GF-D8 (cell line): ENCODE data around the gene MMP10.
A peak's percentile ranks its signal among the peaks of the same experiment; 100 is the strongest.
"Not testable (repeated sequence)": the region's sequence is repeated elsewhere in the genome, so short reads cannot be mapped to it uniquely, and the experiment has no call there.

Source experiments
- DNase-seq: peaks from one replicate; lab custom pipeline; 2025; lab: John Stamatoyannopoulos, UW

The MMP10 gene

GRCh38 chr11:102783016-102783415 lies 2.6 kb upstream of the MMP10 start:
- no peak for DNase-seq

DNA sequence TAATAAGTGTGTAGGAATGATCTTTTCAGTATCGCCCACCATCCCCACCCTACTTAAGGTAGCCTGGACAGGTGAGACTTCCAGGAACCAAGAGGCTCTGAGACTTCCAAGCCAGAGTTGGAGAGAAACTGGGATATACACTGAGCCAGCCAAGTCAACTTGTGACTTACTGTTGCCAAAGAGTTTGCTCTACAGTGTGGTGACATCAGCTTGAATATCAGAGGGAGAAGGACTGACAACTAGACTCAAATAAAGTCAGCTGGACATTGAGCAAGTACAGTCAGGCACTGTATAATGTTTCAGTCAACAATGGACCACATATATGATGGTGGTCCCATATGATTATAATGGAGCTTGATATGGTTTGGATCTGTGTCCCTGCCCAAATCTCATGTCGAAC lies 1.2 kb upstream of the MMP10 start:
- DNase-seq: no peak

DNA sequence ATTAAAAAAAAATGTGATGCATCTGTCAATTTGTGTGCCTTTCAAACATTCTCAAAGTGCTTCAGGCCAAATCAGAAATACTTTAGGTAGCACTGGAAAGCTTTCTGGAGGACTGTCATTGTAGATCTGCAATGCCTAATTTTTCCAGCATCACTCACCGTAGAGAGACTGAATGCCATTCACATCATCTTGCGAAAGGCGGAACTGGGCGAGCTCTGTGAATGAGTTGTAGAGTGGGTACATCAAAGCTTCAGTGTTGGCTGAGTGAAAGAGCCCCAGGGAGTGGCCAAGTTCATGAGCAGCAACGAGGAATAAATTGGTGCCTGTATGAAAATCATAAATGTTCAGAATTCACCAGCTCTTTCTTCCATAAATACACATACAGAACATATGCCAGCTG lies 4.0 kb downstream of the MMP10 start:
- DNase-seq: no peak

DNA sequence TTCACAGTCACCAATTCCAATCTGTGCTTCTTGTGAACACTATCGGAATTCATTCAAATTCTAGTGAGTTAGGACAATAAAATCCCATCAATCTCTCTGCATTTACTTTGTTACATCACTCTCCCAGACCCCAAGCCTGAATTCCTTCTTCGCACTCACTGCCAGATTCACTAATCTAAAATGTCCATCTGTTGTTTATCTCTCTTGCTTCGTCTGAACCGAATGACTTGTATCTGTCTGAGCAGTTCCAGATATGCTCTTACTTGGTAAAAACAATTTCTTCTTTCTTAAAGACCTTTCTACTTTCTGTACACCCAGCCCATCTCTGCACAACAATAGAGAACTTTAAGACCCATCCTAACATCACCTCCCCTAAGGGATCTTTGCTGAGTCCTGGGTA lies 7.0 kb downstream of the MMP10 start:
- DNase-seq: no peak

DNA sequence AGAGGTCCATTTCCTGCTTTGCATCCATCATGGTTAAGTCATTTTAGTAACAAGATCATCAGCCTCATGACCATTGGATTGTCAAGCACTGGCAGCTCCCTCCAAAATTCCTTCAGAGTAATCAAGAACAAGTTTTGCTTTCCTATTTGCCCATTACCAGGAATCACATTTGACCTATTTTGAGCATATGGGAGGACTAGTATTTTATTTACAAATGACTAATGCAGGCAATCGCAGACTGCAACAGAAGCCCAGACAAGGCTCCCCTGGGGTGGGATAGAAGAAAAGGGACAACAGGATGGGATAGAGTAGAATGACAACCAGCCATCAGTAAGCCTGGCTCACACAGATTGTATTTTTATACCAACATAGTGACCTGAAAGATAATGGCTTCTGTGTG lies 9.1 kb downstream of the MMP10 start:
- no peak for DNase-seq

DNA sequence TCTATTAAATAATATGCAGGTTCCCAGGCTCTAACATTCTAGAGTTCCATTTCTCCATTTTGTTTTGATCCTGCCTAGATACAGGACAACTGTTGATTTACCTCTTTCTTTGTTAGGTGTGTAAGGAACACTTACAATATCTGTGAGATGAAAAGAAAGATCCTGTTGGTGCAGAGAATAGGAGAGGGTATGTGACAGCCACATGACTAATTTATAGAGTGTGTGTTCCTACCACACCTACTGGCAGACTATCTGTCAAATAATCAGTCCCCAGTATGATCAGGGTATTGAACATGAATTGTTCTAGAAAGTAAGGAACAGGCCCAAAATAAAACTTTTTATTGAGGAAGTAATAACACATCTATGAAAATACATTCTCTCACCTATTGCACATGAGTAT lies 10.2 kb downstream of the MMP10 start:
- DNase-seq: no peak

- DNase-seq: no peak
Observed at GRCh38 chr11:102767800-102768199, 12.6 kb downstream of the MMP10 start.

- DNase-seq: no peak
Observed at GRCh38 chr11:102763440-102763839, 17.0 kb downstream of the MMP10 start.

DNA sequence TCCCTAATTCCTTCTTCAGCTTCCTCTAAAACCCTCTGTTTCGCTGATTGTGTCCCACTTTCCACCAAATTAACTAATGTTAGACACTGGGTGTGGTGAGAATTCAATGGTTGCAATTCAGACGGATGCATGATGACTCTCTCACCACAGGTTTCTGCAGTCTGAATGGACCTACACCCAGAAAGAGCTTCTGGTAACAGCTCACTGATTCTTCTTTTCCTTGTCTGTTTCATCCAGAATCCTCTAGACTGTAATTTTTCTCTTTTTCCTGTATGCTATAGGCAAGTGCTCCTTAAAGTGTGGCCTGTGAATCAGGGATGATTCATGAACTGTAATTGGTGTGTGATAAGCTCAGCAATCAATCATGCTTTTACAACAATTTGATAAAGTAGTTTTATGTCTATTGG lies 18.1 kb downstream of the MMP10 start:
- no peak for DNase-seq

DNA sequence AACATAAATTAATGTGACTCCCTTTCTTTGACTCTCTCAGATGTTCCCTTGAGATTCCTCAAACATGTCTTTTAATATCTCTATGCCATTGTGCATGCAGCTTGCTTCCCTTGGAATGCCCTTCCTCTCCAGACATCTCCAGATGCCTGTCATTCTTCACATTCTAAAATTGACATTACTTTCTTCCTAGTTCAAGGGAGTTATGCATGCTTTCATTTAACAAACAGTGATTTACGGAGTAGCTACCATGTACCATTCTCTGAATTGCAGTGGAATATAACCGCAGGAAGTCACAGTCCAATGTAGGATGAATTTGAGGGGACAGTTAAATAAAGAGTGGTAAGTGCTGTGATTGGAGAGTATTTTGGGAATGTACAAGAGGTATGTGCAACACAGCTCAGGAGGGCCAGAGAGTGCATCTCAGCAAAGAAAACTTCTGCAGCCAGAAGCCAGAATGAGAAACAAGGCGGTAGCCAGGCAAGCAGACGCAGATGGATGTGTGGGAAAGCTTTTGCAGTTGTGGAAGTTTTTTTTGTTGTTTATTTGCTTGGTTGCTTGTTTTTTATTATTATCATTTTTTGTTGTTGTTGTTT lies 18.7 kb downstream of the MMP10 start:
- no peak for DNase-seq

DNA sequence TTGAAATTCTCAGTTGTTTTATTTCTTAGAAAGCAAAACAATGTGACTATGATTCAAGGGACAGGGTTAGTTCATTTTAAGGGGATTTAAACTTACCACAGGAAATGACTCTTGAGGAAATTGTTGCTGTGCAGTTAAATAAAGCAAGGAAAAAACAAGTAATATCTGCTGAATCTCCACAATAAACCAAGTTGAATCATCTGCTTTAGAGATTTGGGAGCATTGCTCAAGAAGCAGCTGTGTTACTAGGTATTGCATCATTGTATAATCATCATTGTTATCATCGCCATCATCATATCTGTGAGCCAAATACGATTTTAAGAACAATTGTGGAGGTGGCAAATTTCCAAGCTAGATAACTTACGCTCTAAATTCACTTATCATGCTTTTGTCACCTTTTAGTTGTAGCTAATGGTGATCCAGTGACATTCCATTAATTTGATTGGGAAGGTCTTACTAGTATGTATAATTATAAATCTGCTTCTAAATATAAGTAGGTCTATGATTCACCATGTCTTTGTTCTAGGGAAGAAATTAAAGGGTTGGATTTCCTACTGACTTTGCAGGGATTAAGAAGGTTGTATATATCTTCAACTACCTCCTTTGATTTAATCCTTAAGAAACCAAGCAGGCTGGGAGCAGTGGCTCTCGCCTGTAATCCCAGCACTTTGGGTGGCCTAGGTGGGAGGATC lies 19.9 kb downstream of the MMP10 start:
- DNase-seq: peak; percentile 59

- DNase-seq: peak; percentile 72
Observed at GRCh38 chr11:102757823-102758549, 22.4 kb downstream of the MMP10 start.

GRCh38 chr11:102753267-102753666 lies 27.2 kb downstream of the MMP10 start:
- DNase-seq: no peak

- no peak for DNase-seq
Observed at GRCh38 chr11:102751673-102752072, 28.8 kb downstream of the MMP10 start.

DNA sequence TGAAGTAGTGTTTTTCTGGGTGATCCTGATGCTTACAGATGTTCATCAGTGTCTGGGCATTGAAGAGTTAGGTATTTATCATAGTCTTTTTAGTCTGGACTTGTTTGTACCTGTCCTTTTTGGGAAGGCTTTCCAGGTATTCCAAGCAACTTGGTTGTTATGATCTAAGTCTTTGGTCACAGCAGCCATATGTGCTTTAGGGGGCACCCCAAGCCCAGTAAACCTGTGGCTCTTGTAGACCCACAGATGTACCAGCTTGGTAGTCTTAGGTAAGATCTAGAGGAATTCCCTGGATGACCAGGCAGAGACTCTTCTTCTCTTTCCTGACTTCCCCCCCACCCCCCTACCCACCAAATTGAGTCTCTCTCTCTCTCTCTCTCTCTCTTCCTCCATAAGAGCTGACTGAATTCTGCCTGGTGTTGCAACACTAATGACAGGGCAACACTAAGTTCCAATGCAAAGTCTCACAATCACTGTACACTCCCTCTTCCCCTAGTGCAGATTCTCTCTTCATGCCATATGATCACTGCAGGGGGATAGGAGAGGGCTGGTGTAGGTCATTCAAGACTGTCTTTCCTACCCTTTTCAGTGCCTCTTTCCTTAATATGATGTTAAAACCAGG lies 31.2 kb downstream of the MMP10 start:
- DNase-seq: no peak

- not testable (repeated sequence) for DNase-seq
Observed at GRCh38 chr11:102746746-102747578, 33.5 kb downstream of the MMP10 start.

- no peak for DNase-seq
Observed at GRCh38 chr11:102734650-102735049, 45.8 kb downstream of the MMP10 start.

DNA sequence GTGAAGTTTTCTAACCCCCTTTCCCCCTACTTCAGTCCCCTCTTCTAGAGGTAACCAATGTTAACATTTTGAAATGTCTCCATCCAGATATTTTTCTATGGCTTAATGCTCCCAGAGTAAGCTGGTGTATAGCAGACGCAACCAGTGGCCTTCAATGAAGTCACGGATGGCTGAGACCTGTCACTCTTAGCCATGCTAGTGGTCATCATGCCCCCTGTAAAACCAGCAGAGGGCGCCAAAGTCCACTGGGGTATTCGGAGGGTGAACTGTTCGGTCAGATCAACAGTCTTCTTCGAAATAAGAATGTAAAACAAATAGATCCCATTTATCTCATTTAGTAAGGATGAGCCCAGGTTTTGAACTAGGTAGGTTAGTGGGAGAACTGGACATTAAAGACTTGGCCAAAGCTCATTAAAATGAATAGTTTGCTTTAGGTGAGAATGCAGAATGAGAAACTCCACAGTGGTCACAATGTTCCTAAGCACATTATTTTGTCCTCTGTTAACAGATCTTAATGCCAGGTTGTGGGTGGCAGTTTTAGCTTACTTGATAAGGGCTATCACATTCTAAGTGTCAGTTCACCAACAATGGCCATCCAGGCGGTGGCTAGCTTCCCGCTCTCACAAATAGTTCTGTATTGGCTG lies 47.1 kb downstream of the MMP10 start:
- DNase-seq: peak; percentile 56

- not testable (repeated sequence) for DNase-seq
Observed at GRCh38 chr11:102730944-102731343, 49.5 kb downstream of the MMP10 start.

- no peak for DNase-seq
Observed at GRCh38 chr11:102729849-102730815, 50.3 kb downstream of the MMP10 start.
